GM21360 (cell line): Measurements from ENCODE around the gene IFNA6.
"Not testable (repeated sequence)": the region's sequence is repeated elsewhere in the genome, so short reads cannot be mapped to it uniquely, and the experiment has no call there.

Experiments
- ATAC-seq: cut with Tn5 transposase; IDR thresholded peaks from one replicate; pipeline ENCODE4 v1.9.1; 2021; ENCODE audit warnings: mild to moderate bottlenecking, moderate library complexity; ENCODE audit not compliant: unreplicated experiment

IFNA6 gene

DNA sequence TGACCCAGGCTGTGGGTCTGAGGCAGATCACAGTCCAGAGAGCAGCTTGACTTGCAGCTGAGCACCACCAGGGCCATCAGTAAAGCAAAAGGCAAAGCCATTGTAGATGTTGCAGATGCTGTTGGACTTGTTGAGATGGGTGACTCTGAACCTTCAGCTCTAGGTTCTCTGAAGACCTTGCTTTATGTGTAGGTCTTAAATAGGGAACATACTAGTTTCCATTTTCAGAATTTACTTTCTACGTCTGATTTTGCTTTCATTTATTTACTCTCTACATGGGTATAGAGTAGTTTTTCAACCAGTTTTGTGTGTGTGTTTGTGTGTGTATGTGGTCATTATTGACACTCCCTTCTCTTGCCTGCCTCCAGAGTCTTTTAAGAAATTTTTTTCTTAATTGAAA lies at the start of gene IFNA6:
IFNA6 (minus strand) TSS at position 101 of the 400 bp plus-strand sequence; CDS start at position 101, 0 bp downstream.
- ATAC-seq: no peak

DNA sequence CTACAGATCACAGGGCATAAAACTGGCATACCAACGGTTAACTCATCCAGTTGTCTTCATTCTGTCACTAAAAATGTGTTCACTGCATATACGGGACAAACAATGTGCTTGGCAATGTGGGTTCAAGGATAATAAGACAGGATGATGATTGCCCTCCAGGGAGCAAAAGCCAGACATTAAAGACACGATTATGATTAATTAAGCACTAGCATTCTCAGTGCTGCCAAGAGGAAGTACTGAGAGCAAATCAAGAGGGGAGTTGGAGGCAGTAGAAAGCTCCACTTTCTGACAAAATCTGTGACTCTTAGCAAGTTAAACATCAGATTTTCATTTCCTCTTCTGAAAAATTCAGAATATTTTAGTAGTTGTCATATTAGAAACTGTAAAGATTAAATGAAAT lies 49.3 kb upstream of the IFNA6 start:
- no peak for ATAC-seq

DNA sequence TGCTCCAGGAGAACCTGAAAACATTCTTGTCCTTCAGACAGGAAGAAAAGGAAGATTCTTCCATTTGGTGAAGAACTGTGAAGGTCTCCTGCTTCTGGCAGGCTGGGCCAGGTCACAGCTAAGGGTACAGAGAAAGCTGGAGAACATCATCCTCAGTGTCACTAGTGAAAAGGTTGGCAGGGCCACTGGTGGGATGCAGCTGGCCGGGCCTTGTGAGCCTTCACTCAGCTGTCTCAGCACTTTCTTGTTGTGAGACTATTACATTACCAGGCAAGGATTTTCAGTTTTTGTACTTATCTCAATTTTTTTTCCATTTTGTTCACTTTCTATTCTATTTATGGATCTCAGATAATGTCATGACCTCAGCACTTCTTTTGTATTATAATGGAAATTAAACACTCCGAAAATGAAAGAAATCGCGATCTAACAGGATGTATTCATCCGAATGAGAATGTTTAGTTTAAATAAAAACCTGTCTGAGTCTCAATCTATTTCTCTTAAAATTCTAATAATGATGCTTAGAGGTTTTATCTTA lies 48.3 kb upstream of the IFNA6 start:
- no peak for ATAC-seq

DNA sequence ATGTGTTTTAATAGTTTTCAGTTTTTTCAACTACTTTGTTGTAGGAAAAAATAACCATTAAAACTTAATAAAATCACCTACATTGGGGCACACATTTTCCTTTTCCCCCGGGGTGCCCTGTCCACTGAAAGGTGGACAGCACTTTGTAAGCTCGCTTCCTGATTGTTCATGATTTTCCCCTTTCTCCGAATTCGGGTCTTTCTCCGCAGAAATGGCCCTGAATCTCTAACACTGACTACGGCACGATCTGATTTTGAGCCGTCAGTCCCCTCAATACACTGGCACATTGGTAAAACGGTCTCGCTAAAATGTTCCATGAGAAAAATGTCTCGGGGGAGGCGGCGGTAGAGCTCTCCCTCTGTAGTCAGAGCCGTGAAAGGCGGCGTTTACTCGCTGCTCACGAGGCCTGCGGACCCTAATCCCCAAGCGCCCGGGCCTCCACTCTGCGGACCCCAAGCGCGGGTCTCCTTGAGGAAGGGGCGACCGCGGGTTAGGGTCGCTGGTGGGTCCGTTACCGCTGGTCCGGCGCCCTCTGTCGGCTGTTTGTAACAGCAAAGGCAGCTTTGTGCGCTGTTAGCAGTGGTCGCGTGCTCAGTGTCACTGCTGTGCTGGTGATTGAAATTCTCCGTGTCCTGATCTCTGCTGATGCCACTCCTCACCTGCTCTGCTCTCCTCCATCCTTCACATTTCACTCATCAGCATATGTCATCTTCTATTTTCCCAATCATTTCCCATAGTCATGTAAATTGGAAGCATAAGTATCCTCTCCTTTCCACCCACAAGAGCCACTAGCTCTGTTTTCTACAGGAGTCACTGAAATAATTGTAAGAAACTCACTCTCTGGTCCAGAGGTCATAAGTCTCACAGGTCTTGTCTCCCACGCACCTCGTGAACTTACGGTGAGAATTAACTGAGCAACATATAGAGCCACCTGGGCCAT lies 45.4 kb upstream of the IFNA6 start:
- peak; percentile 76 for ATAC-seq

DNA sequence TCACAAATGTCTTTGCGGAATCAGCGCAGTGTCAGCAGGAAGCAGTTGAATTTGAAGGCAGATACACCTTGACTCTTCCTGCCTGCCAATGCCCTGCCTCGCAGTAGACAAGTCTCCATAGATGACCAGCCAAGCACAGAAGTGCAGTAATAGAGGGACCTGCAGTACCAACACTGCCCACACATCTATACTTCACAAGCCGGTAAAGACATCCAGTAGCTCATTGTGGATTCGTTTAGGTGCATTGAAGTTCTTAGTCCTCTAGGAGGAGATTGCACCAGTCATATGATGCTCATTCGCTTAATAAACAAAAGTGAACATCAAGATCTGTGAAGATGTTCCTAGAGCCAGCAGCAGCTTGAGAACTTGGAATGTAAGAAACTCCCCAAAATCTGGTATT lies 41.6 kb upstream of the IFNA6 start:
- ATAC-seq: peak; percentile 74

DNA sequence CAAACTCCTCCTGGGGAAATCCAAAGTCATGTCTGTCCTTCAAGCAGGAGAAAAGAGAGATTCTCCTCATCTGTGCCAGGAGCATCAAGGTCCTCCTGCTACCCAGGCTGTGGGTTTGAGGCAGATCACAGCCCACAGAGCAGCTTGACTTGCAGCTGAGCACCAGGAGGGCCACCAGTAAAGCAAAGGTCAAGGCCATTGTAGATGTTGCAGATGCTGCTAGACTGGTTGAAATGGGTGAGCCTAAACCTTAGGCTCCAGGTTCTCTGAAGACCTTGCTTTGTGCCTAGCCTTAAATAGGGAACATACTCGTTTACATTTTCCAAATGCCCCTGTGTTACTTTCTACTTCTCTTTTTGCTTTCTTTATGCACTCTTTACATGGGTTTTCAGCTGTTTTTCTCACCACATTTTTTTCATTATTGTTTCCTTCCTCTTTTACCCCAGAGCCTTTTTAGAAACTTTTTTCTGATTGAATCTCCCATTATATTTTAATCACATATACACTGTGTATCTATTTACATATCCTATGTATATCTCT lies 34.5 kb upstream of the IFNA6 start, which contains the start of gene IFNA2:
IFNA2 (minus strand) TSS at position 268 of the 540 bp plus-strand sequence; CDS start at position 199, 69 bp downstream.
- ATAC-seq: no peak

DNA sequence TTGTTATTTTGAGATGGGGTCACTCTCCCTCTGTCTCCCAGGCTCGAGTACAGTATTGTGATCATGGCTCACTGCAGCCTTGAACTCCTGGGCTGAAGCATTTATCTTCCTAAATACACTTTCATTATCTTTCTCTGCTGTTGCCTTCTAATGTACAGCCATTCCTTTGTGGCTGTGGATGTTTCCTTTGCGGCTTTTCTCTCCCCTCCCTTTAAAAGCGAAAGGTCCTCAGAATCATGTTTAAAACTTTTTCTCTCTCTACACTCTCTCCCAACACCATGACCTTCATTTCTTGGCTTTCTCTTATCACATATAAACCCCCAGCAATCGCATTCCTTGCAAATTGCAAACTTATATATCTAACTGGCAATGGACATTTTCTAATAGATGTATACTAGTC lies 32.9 kb upstream of the IFNA6 start:
- ATAC-seq: no peak

DNA sequence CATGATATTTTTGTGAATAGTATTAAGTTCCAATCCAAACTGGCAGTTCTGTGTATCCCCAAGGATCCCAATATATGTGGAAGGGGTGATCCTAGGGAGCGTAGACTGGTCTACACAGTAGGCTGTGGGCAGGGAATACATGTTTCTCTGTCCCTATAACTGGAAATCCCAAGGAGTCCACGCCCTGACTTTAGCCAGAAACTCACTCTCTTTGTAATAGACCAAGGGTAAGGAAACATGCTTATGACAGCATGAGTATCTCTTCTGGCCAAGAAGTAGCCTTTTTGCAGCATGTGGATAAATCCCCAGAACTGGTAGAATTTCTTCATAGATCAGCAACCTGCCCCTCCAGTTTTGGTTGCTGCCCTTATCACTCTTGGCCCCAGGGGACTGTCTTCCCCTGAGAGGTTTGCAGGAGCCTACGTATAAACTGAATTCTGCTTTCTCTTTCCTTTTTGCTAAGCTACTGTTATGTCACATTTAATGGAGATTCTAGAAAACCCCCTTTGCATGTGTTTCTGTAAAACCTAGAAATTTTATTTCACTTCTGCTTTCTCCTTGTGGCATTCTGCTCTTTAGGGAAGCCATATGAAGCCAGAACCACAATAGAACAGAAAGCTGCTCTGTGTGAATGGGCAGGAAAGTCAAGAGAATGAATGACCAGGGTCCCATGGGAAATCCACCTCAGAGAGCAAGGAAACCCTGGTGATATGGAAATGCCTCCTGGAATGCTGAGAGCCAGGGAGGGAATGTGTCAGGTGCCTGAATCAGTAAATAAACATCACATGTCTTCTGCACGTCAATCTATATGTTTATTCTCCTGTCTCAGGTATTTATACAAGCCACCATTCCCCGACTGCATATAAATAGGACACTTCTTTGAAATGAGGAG lies 31.0 kb upstream of the IFNA6 start:
- peak; percentile 98 for ATAC-seq

DNA sequence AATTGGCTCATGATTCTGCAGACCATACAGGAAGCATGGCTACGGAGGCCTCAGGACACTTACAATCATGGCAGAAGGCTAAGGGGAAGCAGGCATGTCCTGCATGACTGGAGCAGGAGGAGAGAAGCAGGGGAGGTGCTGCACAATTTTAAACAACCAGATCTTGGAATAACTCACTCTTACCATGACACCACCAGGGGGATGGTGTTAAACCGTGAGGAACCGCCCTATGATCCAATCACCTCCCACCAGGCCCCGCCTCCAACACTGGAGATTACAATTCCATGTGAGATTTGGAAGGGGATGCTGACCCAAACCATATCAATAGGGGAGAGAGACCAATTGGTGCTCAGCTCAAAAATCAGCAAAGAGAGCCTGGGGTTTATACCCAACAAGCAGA lies 20.8 kb upstream of the IFNA6 start:
- not testable (repeated sequence) for ATAC-seq

DNA sequence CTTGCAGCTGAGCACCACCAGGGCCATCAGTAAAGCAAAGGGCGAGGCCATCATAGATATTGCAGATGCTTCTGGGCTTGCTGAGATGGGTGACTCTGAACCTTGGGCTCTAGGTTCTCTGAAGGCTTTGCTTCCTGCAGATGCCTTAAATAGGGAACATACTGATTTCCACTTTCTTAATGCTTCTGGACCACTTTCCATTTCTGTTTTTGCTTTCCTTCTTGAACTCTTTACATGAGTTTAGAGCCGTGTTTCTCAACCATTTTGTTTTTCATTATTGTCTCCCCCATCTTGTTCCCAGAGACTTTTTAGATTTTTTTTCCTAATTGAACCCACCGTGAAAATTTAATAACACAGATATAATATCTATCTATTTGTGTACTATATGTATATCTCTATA lies 17.3 kb upstream of the IFNA6 start, which contains the start of gene IFNA13:
IFNA13 (minus strand) TSS at position 101 of the 400 bp plus-strand sequence; CDS start at position 54, 47 bp downstream.
- no peak for ATAC-seq

DNA sequence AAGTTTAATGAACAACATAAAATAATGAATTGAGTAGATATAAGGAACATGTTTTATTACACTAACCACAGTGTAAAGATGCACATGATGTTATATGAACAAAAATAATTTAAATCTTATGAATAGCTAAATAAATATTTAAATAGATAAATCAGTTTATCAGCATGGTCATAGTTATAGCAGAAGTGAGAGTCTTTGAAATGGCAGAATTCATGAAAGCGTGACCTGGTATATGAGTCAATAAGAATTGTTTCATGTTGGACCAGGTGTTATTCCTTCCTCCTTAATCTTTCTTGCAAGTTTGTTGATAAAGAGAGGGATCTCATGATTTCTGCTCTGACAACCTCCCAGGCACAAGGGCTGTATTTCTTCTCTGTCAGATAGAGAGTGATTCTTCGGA lies 16.5 kb upstream of the IFNA6 start:
- ATAC-seq: peak; percentile 97

DNA sequence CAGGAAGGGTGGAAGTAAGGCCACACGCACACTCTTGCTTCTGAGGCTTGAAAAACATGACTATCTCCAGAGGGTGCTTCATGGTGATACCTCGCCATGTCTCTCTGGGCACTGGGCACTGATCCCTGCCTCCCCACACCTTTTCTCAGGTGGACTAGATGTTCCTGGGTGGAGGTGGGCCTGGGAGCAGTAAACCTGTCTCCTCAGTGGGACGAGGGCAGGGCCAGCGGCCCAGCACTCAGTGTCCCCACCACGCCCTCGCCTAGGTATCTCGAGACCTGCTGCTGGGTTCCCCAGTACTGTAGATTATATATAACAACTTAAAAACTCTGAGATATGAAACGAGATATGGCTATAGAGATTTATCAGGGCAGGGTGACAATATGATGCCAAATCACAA lies 11.6 kb upstream of the IFNA6 start:
- ATAC-seq: no peak

DNA sequence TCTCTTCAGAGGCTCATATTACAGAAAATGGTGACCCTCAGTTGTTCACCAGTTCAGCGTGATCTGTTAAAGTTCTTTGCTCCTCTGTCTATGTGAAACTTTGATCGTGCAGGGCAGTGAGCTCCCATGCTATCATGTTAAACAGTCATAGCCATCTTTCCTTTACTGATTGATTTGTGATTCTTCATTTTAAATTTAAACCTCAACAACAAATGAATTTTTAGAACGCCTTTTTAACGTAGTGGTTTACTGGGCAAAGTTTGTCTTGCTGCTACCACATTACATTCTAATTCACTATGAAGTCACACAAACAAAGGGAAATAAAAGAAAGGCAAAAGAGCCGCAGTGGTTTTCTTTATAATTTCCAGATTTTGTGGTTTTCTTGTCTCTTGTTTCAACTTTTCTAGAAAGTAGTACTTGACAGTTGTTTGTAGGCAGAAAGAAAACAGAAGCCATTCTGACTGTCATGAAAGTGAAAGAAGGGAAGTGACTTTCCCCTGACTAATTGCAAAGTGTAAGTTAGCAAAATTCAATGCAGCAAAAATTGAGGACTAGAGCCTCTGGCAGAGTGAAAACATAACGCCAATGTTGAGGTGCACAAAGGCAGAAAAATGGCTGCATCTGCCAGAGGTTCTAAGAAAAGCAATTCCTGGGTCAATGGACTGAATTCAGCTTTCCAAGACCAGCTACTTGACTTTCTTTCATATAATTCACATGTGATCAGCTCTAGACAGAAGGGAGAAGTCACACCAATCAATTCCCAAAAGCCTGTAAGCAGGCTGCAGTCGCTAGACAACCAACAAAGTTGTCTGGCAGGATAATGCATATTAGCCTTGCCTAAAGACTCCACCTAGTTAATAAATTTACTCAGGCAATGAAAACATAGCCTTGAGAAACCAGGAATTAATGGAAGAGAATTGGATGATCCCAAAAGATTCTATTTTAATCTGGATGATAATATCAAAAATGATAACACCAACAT lies 7.1 kb upstream of the IFNA6 start:
- ATAC-seq: peak; percentile 91

DNA sequence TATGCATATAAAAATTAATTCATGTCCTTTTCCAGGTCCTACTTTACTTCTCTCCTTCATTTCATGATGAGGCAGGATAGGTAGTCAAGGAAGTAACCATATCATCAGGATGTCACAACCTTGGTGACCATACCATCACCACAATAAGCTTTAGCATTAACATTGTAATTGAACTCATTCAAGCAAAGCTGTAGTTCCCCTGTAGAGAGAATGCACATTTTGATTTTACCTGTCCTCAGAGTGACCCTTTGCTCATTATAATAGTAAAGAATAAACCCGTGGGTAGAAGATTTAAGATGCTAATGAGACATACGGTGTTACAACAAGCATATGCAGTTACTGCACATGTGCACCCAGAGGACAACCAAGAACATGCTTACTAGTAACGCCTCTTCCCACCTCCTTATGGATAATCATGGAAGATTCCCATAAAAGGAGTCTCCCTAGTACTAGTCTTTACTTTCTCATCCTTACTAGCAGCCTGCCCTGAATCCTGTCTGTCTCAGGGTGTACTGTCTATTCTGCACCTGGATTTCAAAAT lies 2.2 kb downstream of the IFNA6 start:
- no peak for ATAC-seq

DNA sequence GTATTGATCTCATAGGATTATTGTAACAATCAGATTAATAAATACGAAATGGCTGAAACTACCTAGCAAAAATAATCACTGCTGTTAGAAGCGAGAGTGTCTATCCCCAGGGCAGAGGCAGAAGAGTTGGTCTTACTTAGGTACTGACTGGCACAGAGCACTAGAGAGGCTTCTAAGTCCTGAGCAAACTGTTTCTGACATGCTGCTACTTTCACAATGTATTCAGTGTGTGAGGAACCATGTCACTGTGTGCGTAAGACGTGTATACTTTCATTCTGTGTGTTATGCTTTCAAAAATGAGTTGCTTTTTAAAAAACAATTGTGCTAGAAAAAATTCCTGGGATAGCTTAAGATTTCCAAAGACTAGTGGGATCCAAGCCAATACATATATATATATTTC lies 10.0 kb downstream of the IFNA6 start:
- no peak for ATAC-seq

DNA sequence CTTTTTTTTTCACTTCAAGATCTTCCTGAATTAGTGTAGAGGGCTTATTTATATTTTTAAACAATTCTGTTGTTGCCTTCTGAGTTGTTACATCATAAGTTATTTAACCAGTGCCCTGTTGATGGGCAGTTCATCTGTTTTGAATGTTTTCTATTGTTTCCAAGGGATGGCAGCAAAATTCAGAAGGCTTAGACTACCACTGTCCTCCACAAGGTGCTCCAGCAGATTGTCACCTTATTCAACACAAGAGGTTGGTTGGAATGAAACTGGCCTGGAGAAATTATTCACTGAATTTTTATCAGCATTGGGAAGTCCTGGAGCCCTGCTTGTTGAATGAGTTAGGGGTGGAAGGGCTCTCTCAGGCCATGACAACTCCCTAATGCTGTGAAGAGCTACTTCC lies 14.2 kb downstream of the IFNA6 start:
- no peak for ATAC-seq

DNA sequence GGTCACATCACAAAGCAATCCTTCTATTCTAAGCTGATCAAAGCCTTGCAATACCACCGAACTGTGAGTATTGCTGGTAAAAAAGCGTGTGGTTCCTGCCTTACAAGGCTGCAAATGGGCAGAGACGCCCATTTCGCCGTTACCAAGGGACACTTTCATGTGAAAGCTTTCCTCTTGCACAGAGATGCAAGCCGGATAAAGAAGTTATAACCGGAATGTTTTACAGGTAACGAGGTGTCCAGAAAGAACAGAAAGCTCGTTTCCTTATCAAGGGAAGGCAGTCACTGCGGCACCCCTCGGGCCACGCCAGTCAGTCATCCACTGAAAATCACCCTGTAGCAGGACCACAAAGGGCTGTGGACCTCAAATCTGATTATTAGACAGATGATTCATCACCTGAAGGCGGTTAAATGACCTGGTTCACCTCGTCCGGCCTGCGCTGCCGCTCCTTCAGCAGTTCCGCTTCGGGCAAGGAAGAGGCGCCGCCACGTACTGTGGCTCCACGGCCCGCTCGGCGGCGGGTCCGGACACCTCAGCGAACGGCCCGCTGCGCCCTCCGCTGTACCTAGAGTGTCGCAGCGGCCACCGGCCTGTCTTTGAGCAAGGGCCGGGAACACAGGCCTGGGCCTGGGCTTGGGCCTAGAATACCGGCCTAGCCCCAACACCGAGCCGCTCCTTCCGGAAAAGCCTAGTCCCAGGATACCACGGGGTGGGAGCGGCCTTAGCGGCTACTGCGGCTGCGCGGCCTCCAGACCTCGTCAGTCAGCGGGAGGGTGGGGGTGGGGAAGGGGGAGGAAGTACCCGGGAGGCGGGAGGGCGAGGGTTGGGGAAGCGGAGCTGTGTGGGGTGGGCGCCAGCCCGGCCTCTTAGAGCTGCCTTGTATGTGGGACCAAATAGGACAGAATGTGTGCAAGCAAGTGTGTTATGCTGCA lies 15.7 kb downstream of the IFNA6 start, which contains the start of gene KLHL9:
KLHL9 (minus strand) TSS at position 704 of the 932 bp plus-strand sequence; CDS start at position 159, 545 bp downstream.
- peak; percentile 82 for ATAC-seq

DNA sequence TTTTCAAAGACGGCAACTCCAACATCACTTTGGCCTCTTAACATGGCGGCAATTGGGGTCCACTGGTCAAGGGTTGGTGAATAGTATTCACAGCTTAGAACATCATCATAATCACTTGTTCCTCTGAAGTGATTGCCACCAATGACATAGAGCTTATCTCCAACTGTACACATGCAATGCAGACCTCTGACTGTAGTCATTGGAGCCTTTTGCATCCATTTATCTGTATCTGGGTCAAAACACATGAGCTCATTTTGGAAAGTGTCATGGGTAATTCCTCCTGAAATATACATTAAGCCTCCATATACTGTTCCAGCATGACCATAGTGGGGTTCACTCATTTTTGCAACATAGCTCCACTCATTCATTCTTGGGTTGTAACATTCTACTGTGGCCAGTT lies 17.5 kb downstream of the IFNA6 start:
- ATAC-seq: no peak
